Measurements from ENCODE around the gene RBCK1. TPM values are rescaled to one million over a fixed set of nuclear protein-coding genes. Genes with fewer than 3 reads are reported as not detected.

The RBCK1 gene
- total and polyA plus RNA-seq, 12 donors, result 55.2 to 339 (median 128) TPM

DNA sequence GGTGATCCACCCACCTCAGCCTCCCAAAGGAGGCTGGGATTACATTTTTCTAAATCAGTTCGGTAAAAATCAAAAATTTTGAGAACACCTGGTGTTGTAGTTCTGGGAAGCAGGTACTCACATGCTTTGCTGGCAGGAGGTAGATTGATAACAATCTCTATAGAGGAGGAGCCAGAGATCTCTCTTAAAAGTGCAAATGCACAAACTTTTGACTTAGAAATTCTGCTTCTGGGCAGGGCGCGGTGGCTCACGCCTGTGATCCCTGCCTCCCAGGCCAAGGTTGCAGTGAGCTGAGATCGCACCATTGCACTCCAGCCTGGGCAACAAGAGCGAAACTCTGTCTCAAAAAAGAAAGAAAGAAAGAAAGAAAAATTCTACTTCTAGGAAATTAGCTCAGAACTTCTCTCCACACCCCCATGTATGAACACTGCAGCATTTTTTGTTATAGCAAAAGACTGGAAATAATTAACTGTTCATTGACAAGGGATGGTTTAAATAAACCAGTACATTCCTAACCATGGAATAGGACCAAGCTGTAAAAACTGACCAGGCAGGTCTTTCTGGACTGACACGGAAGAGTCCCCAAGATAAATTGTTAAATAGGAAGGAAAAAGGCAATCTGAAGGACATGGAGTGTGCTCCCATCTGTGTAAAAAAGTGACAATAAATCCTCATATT is 41.9 kb upstream of the RBCK1 start:
- WGBS, 4 donors, result 58 to 73% (median 65%) methylated on average over 7 of the region's 7 CpGs
- H3K9me3 ChIP-seq (replicated peaks in 1 of 3), result no peaks in the 10 kb centered on the region
- H3K27me3 ChIP-seq, result no peaks in the 10 kb centered on the region
- intact Hi-C loops (cut with DNase I), result no loop called here
- no peak for TF ChIP-seq POLR2A (IDR thresholded peaks at IDR 0.05)
- TF ChIP-seq, protein P1, sequence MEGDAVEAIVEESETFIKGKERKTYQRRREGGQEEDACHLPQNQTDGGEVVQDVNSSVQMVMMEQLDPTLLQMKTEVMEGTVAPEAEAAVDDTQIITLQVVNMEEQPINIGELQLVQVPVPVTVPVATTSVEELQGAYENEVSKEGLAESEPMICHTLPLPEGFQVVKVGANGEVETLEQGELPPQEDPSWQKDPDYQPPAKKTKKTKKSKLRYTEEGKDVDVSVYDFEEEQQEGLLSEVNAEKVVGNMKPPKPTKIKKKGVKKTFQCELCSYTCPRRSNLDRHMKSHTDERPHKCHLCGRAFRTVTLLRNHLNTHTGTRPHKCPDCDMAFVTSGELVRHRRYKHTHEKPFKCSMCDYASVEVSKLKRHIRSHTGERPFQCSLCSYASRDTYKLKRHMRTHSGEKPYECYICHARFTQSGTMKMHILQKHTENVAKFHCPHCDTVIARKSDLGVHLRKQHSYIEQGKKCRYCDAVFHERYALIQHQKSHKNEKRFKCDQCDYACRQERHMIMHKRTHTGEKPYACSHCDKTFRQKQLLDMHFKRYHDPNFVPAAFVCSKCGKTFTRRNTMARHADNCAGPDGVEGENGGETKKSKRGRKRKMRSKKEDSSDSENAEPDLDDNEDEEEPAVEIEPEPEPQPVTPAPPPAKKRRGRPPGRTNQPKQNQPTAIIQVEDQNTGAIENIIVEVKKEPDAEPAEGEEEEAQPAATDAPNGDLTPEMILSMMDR (IDR thresholded peaks at IDR 0.05), result no peak
- H3K27ac ChIP-seq, result peak overlapping the region in 1 of 5 donors; percentile 2
- peak in 1 of 7 donors; percentile 42 for DNase-seq
- H3K4me3 ChIP-seq, result no peak overlapping the region
- peaks cover 2 to 9% of the 10 kb centered on the region in 2 donors for H3K4me1 ChIP-seq (replicated peaks in 1 of 2)
- no peaks in the 10 kb centered on the region for H3K36me3 ChIP-seq (replicated peaks in 1 of 2)

- no peak overlapping the region for H3K4me3 ChIP-seq
- no peaks in the 10 kb centered on the region for H3K9me3 ChIP-seq (replicated peaks in 1 of 3)
- intact Hi-C loops (cut with DNase I), result no loop called here
- H3K36me3 ChIP-seq (replicated peaks in 1 of 2), result no peaks in the 10 kb centered on the region
- TF ChIP-seq, protein P1 (IDR thresholded peaks at IDR 0.05), result no peak
- TF ChIP-seq POLR2A (IDR thresholded peaks at IDR 0.05), result no peak
- H3K27ac ChIP-seq, result peak overlapping the region in 1 of 5 donors; percentile 2
- no peaks in the 10 kb centered on the region for H3K27me3 ChIP-seq
- WGBS, 4 donors, result 68 to 86% (median 85%) methylated on average over 8 to 13 of the region's 13 CpGs
- peaks cover 9 to 16% of the 10 kb centered on the region in 2 donors for H3K4me1 ChIP-seq (replicated peaks in 1 of 2)
- no peak for DNase-seq
Measured at GRCh38 chr20:366719-367485, 41.2 kb upstream of the RBCK1 start.

GRCh38 chr20:367486-367887 is 40.6 kb upstream of the RBCK1 start:
- TF ChIP-seq, protein P1 (IDR thresholded peaks at IDR 0.05), result no peak
- no peak for TF ChIP-seq POLR2A (IDR thresholded peaks at IDR 0.05)
- H3K36me3 ChIP-seq (replicated peaks in 1 of 2), result no peaks in the 10 kb centered on the region
- H3K27me3 ChIP-seq, result no peaks in the 10 kb centered on the region
- DNase-seq, result no peak
- H3K4me1 ChIP-seq (replicated peaks in 1 of 2), result peaks cover 14 to 21% of the 10 kb centered on the region in 2 donors
- 84 to 89% (median 86%) methylated on average over 8 of the region's 8 CpGs for WGBS, 4 donors
- intact Hi-C loops (cut with DNase I), result no loop called here
- H3K27ac ChIP-seq, result no peak overlapping the region
- no peak overlapping the region for H3K4me3 ChIP-seq
- no peaks in the 10 kb centered on the region for H3K9me3 ChIP-seq (replicated peaks in 1 of 3)

GRCh38 chr20:368915-369314 is 39.2 kb upstream of the RBCK1 start:
- WGBS, 4 donors, result 78 to 95% (median 94%) methylated on average over 4 of the region's 4 CpGs
- Histone ChIP-seq H3K9me3 (replicated peaks in 1 of 3) (no peaks in the 10 kb centered on the region), H3K4me3 (no peak overlapping the region), H3K27ac (no peak overlapping the region), H3K27me3 (no peaks in the 10 kb centered on the region), H3K36me3 (replicated peaks in 1 of 2) (no peaks in the 10 kb centered on the region), H3K4me1 (replicated peaks in 1 of 2) (peaks cover 14 to 26% of the 10 kb centered on the region in 2 donors)
- TF ChIP-seq, protein P1 (IDR thresholded peaks at IDR 0.05), result no peak
- TF ChIP-seq POLR2A (IDR thresholded peaks at IDR 0.05), result no peak
- intact Hi-C loops (cut with DNase I), result no loop called here
- DNase-seq, result no peak

Measured in adrenal gland (tissue), 12 donors.